SHP77 (cell line): ENCODE data around the gene PRLH.

Source experiments
- DNase-seq, 2 experiments: peaks; one replicate each; lab custom pipeline; 2025; lab: John Stamatoyannopoulos, UW

PRLH gene, protein sequence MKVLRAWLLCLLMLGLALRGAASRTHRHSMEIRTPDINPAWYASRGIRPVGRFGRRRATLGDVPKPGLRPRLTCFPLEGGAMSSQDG

DNA sequence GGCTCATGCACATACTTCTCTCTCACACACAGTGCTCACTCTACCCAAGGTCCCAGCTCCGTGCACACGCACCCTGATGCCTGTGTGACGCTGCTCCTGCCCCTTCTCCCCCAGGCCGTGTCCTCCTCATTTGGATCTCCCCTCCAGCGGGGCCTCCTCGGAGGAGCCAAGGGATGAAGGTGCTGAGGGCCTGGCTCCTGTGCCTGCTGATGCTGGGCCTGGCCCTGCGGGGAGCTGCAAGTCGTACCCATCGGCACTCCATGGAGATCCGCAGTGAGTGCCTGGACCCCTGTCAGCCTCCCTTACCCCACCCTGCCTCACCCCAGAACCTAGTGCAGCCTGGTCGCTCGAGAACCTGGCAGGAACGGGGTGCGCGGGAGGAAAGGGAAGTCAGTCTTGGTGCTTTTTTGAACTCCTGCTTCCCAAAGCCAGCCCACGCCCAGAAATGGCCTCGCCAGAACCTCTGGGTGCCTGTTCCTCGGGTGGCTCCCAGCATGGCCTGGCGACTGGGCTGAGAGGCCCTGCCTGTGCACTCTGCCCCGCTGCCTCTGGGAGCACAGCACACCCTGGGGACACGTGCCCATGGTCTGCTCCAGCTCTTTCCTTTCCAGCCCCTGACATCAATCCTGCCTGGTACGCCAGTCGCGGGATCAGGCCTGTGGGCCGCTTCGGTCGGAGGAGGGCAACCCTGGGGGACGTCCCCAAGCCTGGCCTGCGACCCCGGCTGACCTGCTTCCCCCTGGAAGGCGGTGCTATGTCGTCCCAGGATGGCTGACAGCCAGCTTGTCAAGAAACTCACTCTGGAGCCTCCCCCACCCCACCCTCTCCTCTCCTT lies at the start of gene PRLH:
TSS of gene PRLH (plus strand) at position 174 of the 835 bp plus-strand sequence. CDS start at position 174, 0 bp downstream.
- DNase-seq: no peak

DNA sequence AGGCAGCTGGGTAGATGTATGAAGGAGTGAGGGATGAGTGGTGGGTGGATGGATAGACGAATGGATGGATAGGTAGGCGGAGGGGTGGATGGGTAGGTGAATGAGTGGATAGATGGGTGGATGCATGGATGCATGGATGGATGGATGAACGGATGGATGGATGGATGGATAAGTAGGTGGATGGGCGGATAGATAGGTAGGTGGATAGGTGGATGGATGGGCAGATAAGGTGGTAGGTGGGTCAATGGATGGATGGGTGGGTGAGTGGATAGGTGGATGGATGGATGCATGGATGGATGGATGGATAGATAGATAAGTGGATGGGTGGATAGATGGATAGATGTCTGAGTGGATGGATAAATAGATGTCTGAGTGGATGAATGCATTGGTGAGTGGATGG lies 49.2 kb upstream of the PRLH start:
- no peak for DNase-seq

DNA sequence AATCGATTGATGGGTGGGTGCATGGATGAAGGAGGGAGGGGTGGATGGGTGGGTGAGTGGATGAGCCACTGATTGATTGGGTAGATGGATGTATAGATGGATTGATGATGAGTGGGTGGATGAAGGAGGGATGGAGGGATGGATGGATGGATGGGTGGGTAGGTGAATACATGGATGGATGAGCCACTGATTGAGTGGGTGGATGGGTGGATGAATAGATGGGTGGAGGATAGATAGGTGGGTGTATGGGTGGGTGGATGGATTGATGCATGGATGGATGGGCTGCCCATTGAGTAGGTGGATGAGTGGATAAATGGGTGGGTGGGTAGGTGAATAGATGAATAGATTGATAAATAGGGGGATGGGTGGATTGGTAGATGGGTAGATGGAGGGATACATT lies 48.4 kb upstream of the PRLH start:
- DNase-seq: no peak

- no peak for DNase-seq
Observed at GRCh38 chr2:237519506-237520245, 46.7 kb upstream of the PRLH start.

DNA sequence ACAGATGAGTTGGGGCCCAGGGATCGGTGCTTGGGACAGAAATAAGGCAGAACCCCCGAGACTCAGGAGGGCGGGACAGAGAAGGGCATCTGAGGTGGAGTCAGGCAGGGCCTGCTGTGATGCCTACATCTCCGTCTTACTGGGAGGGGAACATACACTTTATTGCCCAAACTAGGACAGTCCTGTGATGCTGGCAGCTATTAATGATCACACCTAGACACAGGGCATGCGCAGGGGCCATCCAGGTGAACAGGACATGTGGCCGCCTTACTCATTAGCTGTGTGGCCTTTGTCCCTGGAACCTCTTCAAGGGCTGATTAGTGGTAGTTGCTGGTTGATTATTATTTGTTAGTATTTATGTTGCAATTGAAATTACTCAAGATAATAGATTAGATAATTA lies 46.1 kb upstream of the PRLH start:
- no peak for DNase-seq

DNA sequence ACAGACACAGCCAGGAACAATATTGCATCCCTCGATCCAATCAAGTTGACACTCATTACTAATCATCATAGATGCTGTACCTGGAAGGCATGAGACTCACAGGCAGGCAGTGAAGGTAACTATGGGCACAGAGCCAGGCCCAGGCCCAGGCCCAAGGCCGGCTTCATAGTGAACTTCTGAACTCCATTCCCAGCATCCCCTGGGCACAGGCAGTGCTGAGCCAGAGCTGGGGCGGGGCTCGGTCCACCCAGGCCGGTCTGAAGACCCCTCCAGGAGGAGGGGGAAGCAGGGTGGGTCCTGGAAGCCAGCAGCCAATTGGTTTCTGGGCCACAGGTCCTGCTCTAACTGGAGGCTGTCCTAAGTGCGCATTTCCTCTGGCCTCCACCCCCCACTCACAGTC lies 41.7 kb upstream of the PRLH start:
- DNase-seq: no peak

- DNase-seq: no peak
Observed at GRCh38 chr2:237525559-237526157, 40.7 kb upstream of the PRLH start.

GRCh38 chr2:237527233-237527632 lies 39.1 kb upstream of the PRLH start:
- DNase-seq: no peak

- no peak for DNase-seq
Observed at GRCh38 chr2:237527766-237528165, 38.6 kb upstream of the PRLH start.

- DNase-seq: no peak
Observed at GRCh38 chr2:237529452-237530402, 36.6 kb upstream of the PRLH start.

DNA sequence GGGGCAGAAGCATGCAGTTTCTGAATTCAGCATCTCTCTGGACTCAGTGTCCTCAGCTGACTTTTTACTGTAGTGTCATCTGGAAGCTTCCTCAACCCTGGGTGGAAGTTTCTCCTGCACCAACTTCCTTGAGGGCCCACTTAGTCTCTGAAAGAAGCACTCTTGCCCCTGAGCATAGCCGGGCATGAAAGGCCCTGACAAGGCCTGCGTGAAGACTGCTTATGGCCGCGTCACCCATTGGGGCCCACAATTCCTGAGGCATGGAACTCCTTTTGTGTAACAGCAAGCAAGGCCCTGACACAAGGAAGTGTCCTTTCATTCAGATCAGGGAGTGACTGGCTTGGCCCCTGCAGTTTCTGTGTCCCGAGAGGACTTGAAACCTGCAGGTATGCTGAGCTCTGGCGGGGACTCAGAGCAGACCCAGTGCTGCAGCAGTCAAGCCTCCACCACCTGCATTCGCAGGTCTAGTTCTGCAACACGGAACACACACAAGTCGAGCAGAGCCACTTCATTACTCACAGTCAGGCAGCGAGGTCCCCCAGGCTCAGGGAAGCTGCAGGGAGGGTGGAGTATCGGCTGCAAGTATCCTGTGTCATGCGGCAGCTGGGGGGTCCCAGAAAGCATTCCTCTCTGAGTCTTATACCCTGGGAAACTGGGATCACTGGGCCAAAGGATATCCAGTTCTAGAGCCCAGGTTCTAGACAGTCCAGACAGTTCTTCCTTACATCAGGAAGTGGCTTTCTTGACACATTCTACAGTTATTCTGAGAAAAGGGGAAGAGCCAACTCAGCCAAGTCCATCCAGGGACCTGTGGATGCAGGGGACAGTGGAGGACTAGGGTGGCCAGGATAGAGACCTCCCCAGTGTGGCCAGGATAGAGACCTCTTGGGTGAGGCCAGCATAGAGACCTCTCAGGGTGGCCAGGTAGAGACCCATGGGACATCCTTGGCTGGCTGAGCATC lies 35.6 kb upstream of the PRLH start:
- no peak for DNase-seq

DNA sequence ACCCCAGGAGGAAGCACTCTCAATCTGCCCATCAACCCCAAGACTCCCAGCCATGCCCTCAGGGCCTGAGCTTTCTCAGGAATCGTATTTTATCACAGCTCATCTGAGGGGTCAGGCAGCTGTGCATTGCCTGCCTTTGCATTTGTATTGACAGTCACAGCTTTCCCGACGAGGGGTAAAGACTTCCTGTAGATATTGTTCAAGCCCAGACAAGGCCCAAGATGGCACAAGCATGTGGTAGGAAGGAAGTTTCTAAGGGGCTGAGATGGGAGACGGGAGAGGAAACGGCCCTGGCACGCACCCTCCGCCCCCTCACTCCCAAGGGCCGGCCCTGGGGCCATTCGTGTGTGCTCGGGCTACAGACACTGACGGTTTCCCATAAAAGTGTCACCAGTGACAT lies 34.2 kb upstream of the PRLH start:
- DNase-seq: no peak

DNA sequence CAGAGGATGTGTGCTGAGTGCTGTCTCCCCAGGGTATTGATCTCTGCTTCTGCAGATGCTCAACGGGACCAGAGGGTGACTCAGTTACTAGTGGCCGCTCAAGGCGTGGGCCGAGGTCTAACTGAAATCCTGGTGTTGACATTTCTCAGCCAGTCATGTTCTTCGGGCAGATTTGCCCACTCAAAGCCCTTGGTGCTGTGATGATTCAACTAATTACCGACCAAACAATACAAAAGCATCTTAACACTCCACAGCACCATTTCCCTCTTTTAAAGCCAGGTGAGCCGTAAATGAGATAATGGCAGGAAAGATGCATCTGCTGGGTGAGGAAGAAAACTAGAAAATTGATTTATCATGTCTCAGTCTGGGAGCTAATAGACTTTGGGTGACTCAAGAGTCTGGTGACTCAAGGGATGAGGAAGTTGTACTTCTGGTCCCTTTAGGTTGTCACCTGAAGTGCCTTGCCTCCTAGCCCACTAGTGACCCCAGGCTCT lies 32.7 kb upstream of the PRLH start:
- no peak for DNase-seq

DNA sequence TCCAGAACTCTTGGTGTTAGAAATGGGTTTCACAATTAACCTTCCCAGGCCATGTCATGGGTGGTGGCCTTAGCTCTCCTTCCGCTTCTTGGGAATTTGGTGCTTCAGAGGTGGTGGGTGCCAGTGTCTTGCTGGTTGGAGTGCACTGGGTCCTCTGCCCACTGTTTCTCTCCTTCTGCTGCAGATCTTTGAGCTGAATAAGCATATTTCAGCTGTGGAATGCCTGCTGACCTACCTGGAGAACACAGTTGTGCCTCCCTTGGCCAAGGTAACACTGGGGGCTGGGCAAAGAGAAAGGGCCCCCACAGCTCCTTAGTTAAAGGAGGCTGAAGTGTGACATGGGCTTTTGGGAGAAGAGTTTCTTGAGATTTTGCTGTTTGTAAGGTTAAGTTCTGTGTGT lies 32.0 kb upstream of the PRLH start:
- DNase-seq: no peak

GRCh38 chr2:237535385-237536082 lies 30.8 kb upstream of the PRLH start:
- DNase-seq: no peak

GRCh38 chr2:237536083-237536415 lies 30.3 kb upstream of the PRLH start:
- no peak for DNase-seq

DNA sequence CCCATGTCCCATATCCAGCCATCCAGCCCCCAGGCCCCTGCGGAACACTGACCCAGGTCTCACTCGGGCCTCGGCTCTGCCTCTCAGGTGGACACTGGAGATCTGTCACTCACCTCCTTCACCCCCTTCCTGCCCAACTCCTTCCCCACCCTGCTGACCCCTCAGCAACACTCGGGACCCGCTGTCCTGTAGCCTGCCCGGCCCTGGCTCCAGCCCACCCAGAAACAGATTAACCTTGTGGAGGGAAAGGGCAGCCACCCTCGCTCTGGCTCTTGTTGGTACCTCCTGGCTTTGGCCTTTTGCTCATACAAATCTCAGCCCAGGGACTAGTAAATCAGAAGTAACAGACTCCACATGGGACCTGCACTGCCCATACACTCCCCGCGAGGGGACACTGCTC lies 29.8 kb upstream of the PRLH start:
- no peak for DNase-seq

DNA sequence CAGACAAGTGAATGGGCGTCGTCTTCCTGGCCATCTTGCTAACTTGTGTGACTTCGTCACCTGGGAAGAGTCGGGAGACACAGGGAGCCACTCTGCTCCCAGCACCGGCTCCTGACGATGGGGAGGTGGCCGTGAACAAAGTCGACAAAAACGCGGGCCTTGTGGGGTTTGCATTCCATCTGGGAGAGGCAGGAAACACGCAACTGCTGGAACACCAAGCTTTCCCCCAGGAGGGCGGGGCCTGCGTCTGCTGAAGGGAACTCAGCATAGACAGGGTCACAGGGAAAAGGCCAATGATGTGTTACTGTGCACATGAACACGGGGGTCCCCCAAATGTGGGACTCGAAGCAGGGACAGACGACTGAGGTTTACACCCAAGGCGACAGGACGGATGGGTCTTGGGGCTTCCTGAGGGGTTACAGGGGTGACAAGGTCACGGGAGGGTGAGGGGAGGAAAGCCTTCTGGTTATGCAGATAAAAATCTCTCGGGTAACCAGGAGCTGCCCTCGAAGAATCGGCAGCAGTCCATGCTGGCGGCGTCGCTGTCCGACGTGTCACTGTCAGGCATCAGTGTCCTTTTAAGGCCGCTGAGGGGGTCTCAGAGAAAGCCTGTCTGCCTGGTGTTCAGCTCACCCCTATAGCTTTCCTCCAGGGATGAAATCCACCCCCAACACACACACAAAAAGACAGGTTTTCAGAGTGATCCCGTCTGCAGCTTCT lies 28.2 kb upstream of the PRLH start:
- DNase-seq: no peak

DNA sequence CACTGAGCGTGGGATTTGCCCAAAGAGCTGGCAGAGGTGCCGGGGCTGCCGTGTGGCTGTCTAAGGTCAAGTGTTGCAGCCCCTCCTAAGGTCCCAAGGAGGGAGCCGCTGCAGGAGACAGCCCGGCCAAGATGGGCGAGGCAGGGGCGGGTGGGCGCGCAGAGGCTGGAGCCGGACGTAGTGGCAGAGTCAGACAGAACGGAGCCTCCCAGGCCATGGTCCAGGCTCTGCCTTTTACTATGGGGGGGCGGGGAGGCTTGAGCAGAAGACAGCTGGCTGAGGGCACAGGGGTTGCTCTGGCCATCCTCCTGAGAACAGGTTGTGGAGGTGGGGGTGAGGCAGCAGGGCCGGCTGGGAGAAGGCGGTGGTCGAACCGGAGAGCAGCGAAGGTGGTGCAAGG lies 27.5 kb upstream of the PRLH start:
- DNase-seq: no peak
